Measurements from ENCODE around the gene TBRG4.

Gene TBRG4
- long read RNA-seq, transcript TBRG4-203 (9 exons, 2,225 nt) = minor isoform, 9 of 1,215 reads
- long read RNA-seq, transcript TBRG4-215 (11 exons, 2,190 nt) = minor isoform, 21 of 1,215 reads
- long read RNA-seq, transcript TBRG4-202 (9 exons, 1,917 nt) = minor isoform, 16 of 1,215 reads
- long read RNA-seq, transcript TBRG4-201 (11 exons, 2,243 nt) = major isoform, 706 of 1,215 reads
- long read RNA-seq, partial matches to known transcripts = 35 of 1,215 reads
- long read RNA-seq, other reads (novel, unspliced or antisense) = 423 of 1,215 reads

DNA sequence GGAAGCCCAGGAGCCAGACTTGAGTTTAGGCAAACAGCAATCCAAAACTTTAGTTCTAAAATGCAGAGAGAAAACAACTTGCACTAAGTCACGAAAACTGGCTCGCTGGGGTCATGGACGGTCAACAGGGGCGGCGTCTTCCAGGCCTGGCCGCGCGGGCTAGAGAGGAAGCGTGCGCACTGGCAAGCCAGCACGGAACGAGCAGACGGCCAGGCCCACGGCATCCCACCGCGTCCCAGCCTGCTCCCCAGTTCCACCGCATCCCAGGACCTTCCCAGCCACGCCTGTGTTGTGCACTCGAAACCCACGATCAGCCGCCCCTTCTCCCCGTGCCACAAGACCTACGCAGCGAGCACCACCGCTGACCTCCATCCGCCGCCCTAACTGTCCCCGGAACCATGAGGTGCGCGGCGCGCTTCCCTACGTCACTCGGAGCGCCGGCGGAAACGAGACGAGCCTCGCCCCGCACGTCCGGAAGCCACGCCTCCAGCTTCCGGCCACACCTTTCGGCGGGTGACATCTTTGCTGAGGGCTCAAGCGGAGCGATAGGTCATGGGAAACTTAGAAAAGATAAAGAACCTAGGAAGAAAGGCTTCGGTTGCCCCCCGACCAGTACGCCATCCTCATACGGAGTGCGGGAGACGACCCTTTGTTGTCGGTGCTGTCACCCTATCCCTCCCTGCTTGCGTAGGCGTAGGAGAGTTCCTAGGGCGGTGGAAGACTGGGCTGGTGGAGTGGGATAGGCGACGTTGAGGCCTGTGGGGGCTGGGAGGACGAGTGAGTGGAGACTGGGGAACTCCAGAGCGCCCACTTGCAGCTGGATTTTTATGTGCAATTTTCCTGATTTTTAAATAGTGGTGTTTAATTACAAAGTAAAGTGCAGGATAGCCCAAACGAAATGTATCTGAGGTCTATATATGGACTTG is at the start of gene TBRG4:
Gene TBRG4 (minus strand): TSS at position 400 of the 926 bp plus-strand sequence. CDS start 2,460 bp downstream, outside the sequence.
- H3K4me3 ChIP-seq (replicated peaks; ENCODE audit: insufficient read depth, low read length) = peak within 1 kb of the TSS; percentile 84
- H3K27me3 ChIP-seq (ENCODE audit: insufficient read depth, poor library complexity, severe bottlenecking) = no peaks in the 10 kb centered on the region
- TF ChIP-seq POLR2AphosphoS5 (IDR thresholded peaks at IDR 0.05; ENCODE audit: low read depth) = peak; percentile 99
- TF ChIP-seq GABPA (IDR thresholded peaks at IDR 0.05; ENCODE audit: low read depth) = peak; percentile 83
- TF ChIP-seq, protein P1, sequence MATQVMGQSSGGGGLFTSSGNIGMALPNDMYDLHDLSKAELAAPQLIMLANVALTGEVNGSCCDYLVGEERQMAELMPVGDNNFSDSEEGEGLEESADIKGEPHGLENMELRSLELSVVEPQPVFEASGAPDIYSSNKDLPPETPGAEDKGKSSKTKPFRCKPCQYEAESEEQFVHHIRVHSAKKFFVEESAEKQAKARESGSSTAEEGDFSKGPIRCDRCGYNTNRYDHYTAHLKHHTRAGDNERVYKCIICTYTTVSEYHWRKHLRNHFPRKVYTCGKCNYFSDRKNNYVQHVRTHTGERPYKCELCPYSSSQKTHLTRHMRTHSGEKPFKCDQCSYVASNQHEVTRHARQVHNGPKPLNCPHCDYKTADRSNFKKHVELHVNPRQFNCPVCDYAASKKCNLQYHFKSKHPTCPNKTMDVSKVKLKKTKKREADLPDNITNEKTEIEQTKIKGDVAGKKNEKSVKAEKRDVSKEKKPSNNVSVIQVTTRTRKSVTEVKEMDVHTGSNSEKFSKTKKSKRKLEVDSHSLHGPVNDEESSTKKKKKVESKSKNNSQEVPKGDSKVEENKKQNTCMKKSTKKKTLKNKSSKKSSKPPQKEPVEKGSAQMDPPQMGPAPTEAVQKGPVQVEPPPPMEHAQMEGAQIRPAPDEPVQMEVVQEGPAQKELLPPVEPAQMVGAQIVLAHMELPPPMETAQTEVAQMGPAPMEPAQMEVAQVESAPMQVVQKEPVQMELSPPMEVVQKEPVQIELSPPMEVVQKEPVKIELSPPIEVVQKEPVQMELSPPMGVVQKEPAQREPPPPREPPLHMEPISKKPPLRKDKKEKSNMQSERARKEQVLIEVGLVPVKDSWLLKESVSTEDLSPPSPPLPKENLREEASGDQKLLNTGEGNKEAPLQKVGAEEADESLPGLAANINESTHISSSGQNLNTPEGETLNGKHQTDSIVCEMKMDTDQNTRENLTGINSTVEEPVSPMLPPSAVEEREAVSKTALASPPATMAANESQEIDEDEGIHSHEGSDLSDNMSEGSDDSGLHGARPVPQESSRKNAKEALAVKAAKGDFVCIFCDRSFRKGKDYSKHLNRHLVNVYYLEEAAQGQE (IDR thresholded peaks at IDR 0.05; ENCODE audit: insufficient replicate concordance, low read depth) = peak; percentile 70
- peak; percentile 15; the same call in 1 of the 2 replicates for TF ChIP-seq SPI1 (IDR thresholded peaks at IDR 0.05; ENCODE audit: borderline replicate concordance, low read depth)
- TF ChIP-seq, protein P2, sequence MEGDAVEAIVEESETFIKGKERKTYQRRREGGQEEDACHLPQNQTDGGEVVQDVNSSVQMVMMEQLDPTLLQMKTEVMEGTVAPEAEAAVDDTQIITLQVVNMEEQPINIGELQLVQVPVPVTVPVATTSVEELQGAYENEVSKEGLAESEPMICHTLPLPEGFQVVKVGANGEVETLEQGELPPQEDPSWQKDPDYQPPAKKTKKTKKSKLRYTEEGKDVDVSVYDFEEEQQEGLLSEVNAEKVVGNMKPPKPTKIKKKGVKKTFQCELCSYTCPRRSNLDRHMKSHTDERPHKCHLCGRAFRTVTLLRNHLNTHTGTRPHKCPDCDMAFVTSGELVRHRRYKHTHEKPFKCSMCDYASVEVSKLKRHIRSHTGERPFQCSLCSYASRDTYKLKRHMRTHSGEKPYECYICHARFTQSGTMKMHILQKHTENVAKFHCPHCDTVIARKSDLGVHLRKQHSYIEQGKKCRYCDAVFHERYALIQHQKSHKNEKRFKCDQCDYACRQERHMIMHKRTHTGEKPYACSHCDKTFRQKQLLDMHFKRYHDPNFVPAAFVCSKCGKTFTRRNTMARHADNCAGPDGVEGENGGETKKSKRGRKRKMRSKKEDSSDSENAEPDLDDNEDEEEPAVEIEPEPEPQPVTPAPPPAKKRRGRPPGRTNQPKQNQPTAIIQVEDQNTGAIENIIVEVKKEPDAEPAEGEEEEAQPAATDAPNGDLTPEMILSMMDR (IDR thresholded peaks at IDR 0.05; ENCODE audit: insufficient read depth, low read length) = peak; percentile 24
- DNase-seq (ENCODE audit: low read depth in 1 of 2, low spot score in 1 of 2) = peak; percentile 93 to 95
- peak within 1 kb of the TSS; percentile 89 for H3K27ac ChIP-seq (replicated peaks)

DNA sequence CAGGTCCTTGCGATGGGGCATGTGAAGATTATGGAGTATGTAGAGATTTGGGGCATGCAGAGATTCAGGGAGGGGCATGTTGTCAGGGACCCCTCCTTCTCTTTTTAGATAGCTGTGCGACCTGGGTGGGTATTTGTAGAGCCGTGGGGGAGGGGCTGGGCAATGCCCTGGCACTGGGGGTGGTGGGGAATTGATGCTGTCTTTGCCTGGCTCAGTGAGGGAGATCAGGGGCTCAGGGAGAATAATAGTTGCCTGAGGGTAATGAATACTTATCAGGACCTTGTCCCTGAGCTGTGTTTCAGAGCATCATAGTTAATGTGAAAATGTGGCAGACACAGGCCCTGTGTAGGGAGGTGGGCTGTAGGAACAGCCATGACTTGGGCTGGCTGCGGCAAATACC is 49.6 kb upstream of the TBRG4 start:
- DNase-seq (ENCODE audit: low read depth in 1 of 2, low spot score in 1 of 2) = no peak
- TF ChIP-seq, protein P2 (IDR thresholded peaks at IDR 0.05; ENCODE audit: insufficient read depth, low read length) = no peak
- TF ChIP-seq GABPA (IDR thresholded peaks at IDR 0.05; ENCODE audit: low read depth) (no peak), POLR2AphosphoS5 (IDR thresholded peaks at IDR 0.05; ENCODE audit: low read depth) (no peak), SPI1 (IDR thresholded peaks at IDR 0.05; ENCODE audit: borderline replicate concordance, low read depth) (no peak)
- TF ChIP-seq, protein P1 (IDR thresholded peaks at IDR 0.05; ENCODE audit: insufficient replicate concordance, low read depth) = no peak
- Histone ChIP-seq H3K27ac (replicated peaks) (no peak overlapping the region), H3K27me3 (ENCODE audit: insufficient read depth, poor library complexity, severe bottlenecking) (peaks cover 18% of the 10 kb centered on the region), H3K4me3 (replicated peaks; ENCODE audit: insufficient read depth, low read length) (no peak overlapping the region)

DNA sequence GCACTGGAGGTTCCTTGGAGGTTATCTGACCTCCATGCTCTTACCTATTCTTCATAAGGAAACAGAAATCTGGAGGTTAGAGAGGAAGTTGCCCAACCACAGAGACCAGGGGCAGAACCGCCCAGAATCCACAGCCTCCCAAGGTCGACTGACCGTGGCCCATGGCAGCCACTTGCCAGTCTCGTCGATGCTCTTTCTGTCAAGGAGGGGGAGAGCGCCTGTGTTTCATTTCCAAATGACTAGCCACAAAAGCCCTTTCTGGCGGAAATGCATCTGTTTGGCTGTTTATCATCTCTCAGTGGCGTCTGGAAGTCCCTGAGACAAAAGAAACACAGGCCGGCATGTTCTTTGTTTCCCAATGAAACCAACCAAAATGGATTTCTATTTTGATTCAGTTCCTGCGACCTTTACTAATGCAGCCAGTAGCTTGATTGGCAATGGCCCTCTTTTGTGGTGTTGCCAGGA is 49.0 kb upstream of the TBRG4 start:
- Histone ChIP-seq H3K4me3 (replicated peaks; ENCODE audit: insufficient read depth, low read length) (no peak overlapping the region), H3K27me3 (ENCODE audit: insufficient read depth, poor library complexity, severe bottlenecking) (peaks cover 18% of the 10 kb centered on the region), H3K27ac (replicated peaks) (no peak overlapping the region)
- DNase-seq (ENCODE audit: low read depth in 1 of 2, low spot score in 1 of 2) = no peak
- TF ChIP-seq GABPA (IDR thresholded peaks at IDR 0.05; ENCODE audit: low read depth) (no peak), SPI1 (IDR thresholded peaks at IDR 0.05; ENCODE audit: borderline replicate concordance, low read depth) (peak; percentile 11; the same call in 1 of the 2 replicates)
- TF ChIP-seq, protein P1 (IDR thresholded peaks at IDR 0.05; ENCODE audit: insufficient replicate concordance, low read depth) = no peak
